ENCODE results near the gene PSD.

PSD gene

GRCh38 chr10:102416695-102417094, 1.9 kb downstream of the PSD start:
- ChIA-PET POLR2A (no interaction called here), CTCF (interaction anchor here (1.4 kb wide), 1 partner anchor 13 kb away, joined by 4 read pairs; no protein-coding TSS in a partner anchor)
- TF ChIP-seq ZNF174 (tag by site-specific recombination; IDR thresholded peaks at IDR 0.05): no peak
- TF ChIP-seq ZNF114 (tag by site-specific recombination; IDR thresholded peaks at IDR 0.05): no peak
- no peak for TF ChIP-seq ZNF558 (tag by site-specific recombination; IDR thresholded peaks at IDR 0.05)
- TF ChIP-seq ZNF398 (tag by site-specific recombination; IDR thresholded peaks at IDR 0.05): no peak
- no peak for TF ChIP-seq YY2 (tag by site-specific recombination; IDR thresholded peaks at IDR 0.05)
- TF ChIP-seq ZNF639 (tag by site-specific recombination; IDR thresholded peaks at IDR 0.05): no peak
- TF ChIP-seq MZF1 (tag by site-specific recombination; IDR thresholded peaks at IDR 0.05; ENCODE audit: borderline replicate concordance): no peak
- TF ChIP-seq ZSCAN5A (tag by site-specific recombination; IDR thresholded peaks at IDR 0.05): no peak
- no peak for TF ChIP-seq ZNF626 (tag by site-specific recombination; IDR thresholded peaks at IDR 0.05)
- TF ChIP-seq AEBP2 (tag by site-specific recombination; IDR thresholded peaks at IDR 0.05; ENCODE audit: borderline replicate concordance): no peak
- TF ChIP-seq SP3 (tag by site-specific recombination; IDR thresholded peaks at IDR 0.05): no peak
- no peak for TF ChIP-seq ZNF274 (IDR thresholded peaks at IDR 0.05; ENCODE audit: low read length)
- no peak for TF ChIP-seq ZNF274 (tag by site-specific recombination; IDR thresholded peaks at IDR 0.05; ENCODE audit: borderline replicate concordance)
- H3K4me3 ChIP-seq (ENCODE audit: low read depth, low read length): no peak overlapping the region
- no peak overlapping the region for H3K27ac ChIP-seq (ENCODE audit: extremely low read depth, low read depth, low read length)
- H3K9me3 ChIP-seq (ENCODE audit: control insufficient read depth, insufficient read depth, low read depth, low read length): no peaks in the 10 kb centered on the region
- H3K36me3 ChIP-seq (ENCODE audit: control insufficient read depth in 2 of 2, insufficient read depth in 1 of 2, low read length in 2 of 2): no peaks in the 10 kb centered on the region
- H3K4me1 ChIP-seq (ENCODE audit: control insufficient read depth, insufficient read depth, low read length): peaks cover 3% of the 10 kb centered on the region

- ChIA-PET POLR2A (no interaction called here), CTCF (interaction anchor here (1.4 to 2.0 kb wide), 3 partner anchors 13 to 22 kb away, joined by 4 to 6 read pairs (median 4); no protein-coding TSS in a partner anchor)
- no peak overlapping the region for H3K4me3 ChIP-seq (ENCODE audit: low read depth, low read length)
- no peaks in the 10 kb centered on the region for H3K36me3 ChIP-seq (ENCODE audit: control insufficient read depth in 2 of 2, insufficient read depth in 1 of 2, low read length in 2 of 2)
- peaks cover 3% of the 10 kb centered on the region for H3K4me1 ChIP-seq (ENCODE audit: control insufficient read depth, insufficient read depth, low read length)
- no peak overlapping the region for H3K27ac ChIP-seq (ENCODE audit: extremely low read depth, low read depth, low read length)
- no peaks in the 10 kb centered on the region for H3K9me3 ChIP-seq (ENCODE audit: control insufficient read depth, insufficient read depth, low read depth, low read length)
- no peak for TF ChIP-seq MYNN (tag by site-specific recombination; IDR thresholded peaks at IDR 0.05; ENCODE audit: borderline replicate concordance)
- no peak for TF ChIP-seq ZNF274 (IDR thresholded peaks at IDR 0.05; ENCODE audit: low read length)
- TF ChIP-seq ZNF274 (tag by site-specific recombination; IDR thresholded peaks at IDR 0.05; ENCODE audit: borderline replicate concordance): no peak
- no peak for TF ChIP-seq SP3 (tag by site-specific recombination; IDR thresholded peaks at IDR 0.05)
- no peak for TF ChIP-seq ZNF513 (tag by site-specific recombination; IDR thresholded peaks at IDR 0.05)
- no peak for TF ChIP-seq ZFHX2 (tag by site-specific recombination; conservative IDR thresholded peaks at IDR 0.05)
- TF ChIP-seq ZNF248 (tag by site-specific recombination; IDR thresholded peaks at IDR 0.05): no peak
- no peak for TF ChIP-seq ZNF433 (tag by site-specific recombination; IDR thresholded peaks at IDR 0.05; ENCODE audit: low read depth)
- no peak for TF ChIP-seq ZNF561 (tag by site-specific recombination; IDR thresholded peaks at IDR 0.05; ENCODE audit: borderline replicate concordance)
- TF ChIP-seq ZNF701 (tag by site-specific recombination; IDR thresholded peaks at IDR 0.05): no peak
- no peak for TF ChIP-seq ZNF426 (tag by site-specific recombination; IDR thresholded peaks at IDR 0.05)
- TF ChIP-seq PRDM4 (tag by site-specific recombination; IDR thresholded peaks at IDR 0.05): no peak
- TF ChIP-seq ZNF670 (tag by site-specific recombination; IDR thresholded peaks at IDR 0.05; ENCODE audit: low read depth): no peak
- TF ChIP-seq PBX3 (CRISPR knock-in tag; IDR thresholded peaks at IDR 0.05): no peak
These were observed 2.3 kb downstream of the PSD start for GRCh38 chr10:102416283-102416682.

All from HEK293 (cell line).